ENCODE measurements around the gene ARMCX5. TPM values are rescaled to one million over a fixed set of nuclear protein-coding genes. Genes with fewer than 3 reads are reported as not detected.

ARMCX5 gene
- total and polyA plus RNA-seq, 10 of the 15 experiments (the other 5 are each of a cell fraction or from before 2014, with no cell fraction given) = 6.5 to 13.7 (median 9.9) TPM

DNA sequence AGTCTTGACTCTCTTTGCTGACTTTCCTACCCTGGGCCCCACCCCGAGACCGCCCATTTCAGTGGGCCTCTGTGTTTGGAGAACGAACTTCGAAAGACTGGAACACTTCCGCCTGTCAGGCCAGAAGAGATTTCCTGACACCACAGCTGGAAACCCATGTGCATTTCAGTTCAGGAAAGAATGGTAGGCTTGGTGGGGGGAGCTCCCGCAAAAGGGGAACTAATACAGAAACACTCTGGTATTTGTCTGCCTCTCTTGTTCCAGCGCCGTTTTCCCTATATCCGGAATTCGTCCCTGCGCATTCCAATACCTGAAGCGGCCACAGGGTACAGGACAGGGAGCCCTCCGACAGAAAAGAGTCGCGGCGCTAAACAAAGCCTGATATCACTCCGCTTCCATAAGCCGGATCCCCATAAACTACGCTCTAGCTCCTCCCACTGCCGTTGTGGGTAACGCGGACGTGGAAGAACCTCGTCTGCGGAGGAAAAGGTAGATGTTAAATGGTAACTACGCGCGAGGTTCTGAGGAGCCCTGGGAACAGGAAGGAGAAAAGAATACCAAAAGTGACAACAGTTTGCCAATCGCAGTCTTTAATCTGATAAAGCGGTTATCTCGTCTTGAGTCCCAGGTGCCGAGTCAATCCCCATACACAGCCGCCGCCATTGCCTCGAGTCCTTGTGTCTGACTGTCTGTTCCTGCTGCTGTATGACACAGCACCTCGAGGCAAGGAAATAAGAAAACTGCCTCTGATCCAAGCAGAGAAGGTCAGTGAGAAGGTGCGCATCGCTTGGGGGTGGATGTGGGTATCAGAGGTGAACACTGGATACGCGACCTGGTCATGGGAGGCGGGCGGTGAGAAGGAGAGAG lies at the start of gene ARMCX5 (continued):
- no peak for TF ChIP-seq BRCA1 (IDR thresholded peaks at IDR 0.05; ENCODE audit: low read depth, low read length)
- TF ChIP-seq ATF2 (IDR thresholded peaks at IDR 0.05; ENCODE audit: low read length) = no peak
- TF ChIP-seq, protein P1, sequence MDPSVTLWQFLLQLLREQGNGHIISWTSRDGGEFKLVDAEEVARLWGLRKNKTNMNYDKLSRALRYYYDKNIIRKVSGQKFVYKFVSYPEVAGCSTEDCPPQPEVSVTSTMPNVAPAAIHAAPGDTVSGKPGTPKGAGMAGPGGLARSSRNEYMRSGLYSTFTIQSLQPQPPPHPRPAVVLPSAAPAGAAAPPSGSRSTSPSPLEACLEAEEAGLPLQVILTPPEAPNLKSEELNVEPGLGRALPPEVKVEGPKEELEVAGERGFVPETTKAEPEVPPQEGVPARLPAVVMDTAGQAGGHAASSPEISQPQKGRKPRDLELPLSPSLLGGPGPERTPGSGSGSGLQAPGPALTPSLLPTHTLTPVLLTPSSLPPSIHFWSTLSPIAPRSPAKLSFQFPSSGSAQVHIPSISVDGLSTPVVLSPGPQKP (IDR thresholded peaks at IDR 0.05; ENCODE audit: low read depth, low read length) = no peak
- TF ChIP-seq MXI1 (IDR thresholded peaks at IDR 0.05; ENCODE audit: low read depth, low read length) = no peak
- TF ChIP-seq, protein P2, sequence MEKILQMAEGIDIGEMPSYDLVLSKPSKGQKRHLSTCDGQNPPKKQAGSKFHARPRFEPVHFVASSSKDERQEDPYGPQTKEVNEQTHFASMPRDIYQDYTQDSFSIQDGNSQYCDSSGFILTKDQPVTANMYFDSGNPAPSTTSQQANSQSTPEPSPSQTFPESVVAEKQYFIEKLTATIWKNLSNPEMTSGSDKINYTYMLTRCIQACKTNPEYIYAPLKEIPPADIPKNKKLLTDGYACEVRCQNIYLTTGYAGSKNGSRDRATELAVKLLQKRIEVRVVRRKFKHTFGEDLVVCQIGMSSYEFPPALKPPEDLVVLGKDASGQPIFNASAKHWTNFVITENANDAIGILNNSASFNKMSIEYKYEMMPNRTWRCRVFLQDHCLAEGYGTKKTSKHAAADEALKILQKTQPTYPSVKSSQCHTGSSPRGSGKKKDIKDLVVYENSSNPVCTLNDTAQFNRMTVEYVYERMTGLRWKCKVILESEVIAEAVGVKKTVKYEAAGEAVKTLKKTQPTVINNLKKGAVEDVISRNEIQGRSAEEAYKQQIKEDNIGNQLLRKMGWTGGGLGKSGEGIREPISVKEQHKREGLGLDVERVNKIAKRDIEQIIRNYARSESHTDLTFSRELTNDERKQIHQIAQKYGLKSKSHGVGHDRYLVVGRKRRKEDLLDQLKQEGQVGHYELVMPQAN (conservative IDR thresholded peaks at IDR 0.05) = 0 out of 2 replicates have a peak, but pooled peaks have one; percentile 36
- no peak for TF ChIP-seq SIN3A (IDR thresholded peaks at IDR 0.05; ENCODE audit: low read depth, low read length)
- no peak for TF ChIP-seq WRNIP1 (IDR thresholded peaks at IDR 0.05; ENCODE audit: borderline replicate concordance, low read depth, low read length)

Data from GM12878 (cell line).